H9 (cell line): ENCODE results near the gene ITIH5. TPM values are rescaled to one million over a fixed set of nuclear protein-coding genes. Genes with fewer than 3 reads are reported as not detected.
A peak's percentile ranks its signal among the peaks of the same experiment; 100 is the strongest.

Experiments used
- DNase-seq: peaks from one replicate; pipeline ENCODE4 v3.0.0-alpha.2; 2017
- H2AFZ ChIP-seq: one replicate; pipeline ENCODE4 v1.6.1; 2013; ENCODE audit warnings: mild to moderate bottlenecking, low read length, control low read depth, moderate library complexity
- H2AK5ac ChIP-seq: 2 replicates; pipeline ENCODE4 v1.6.1; 2013; ENCODE audit warnings: low read length, control low read depth, mixed read lengths; ENCODE audit not compliant: insufficient read length
- H2BK120ac ChIP-seq: one replicate; pipeline ENCODE4 v1.6.1; 2013; ENCODE audit warnings: low read depth, mild to moderate bottlenecking, low read length, control low read depth, inconsistent platforms; ENCODE audit not compliant: poor library complexity, severe bottlenecking
- H2BK12ac ChIP-seq: 2 replicates; pipeline ENCODE4 v1.6.1; 2013; ENCODE audit warnings: low read length, control low read depth, mixed read lengths, low read depth; ENCODE audit not compliant: insufficient read length
- H2BK15ac ChIP-seq: 2 replicates; pipeline ENCODE4 v1.6.1; 2013; ENCODE audit warnings: low read depth, low read length, control low read depth
- H2BK20ac ChIP-seq: one replicate; pipeline ENCODE4 v1.6.1; 2013; ENCODE audit warnings: low read depth, mild to moderate bottlenecking, low read length, control low read depth, inconsistent platforms; ENCODE audit not compliant: poor library complexity, severe bottlenecking
- H2BK5ac ChIP-seq: 2 replicates; pipeline ENCODE4 v1.6.1; 2013; ENCODE audit warnings: low read length, control low read depth, mixed read lengths; ENCODE audit not compliant: insufficient read length
- H3K14ac ChIP-seq: 2 replicates; pipeline ENCODE4 v1.6.1; 2013; ENCODE audit warnings: low read length, control low read depth; ENCODE audit not compliant: insufficient read depth
- H3K18ac ChIP-seq: 2 replicates; pipeline ENCODE4 v1.6.1; 2013; ENCODE audit warnings: low read depth, mild to moderate bottlenecking, mixed read lengths, low read length, control low read depth; ENCODE audit not compliant: insufficient read length
- H3K23ac ChIP-seq: 2 replicates; pipeline ENCODE4 v1.6.1; 2013; ENCODE audit warnings: low read length, control low read depth, mixed read lengths, low read depth; ENCODE audit not compliant: insufficient read length
- H3K23me2 ChIP-seq: 2 replicates; pipeline ENCODE4 v1.6.1; 2013; ENCODE audit warnings: low read depth, mild to moderate bottlenecking, mixed read lengths, low read length, control low read depth; ENCODE audit not compliant: insufficient read length, poor library complexity, severe bottlenecking
- H3K27ac ChIP-seq: 2 replicates; pipeline ENCODE4 v1.5.1; 2013; ENCODE audit warnings: low read length, control low read depth, mixed read lengths, low read depth; ENCODE audit not compliant: insufficient read length
- H3K27me3 ChIP-seq: 2 replicates; pipeline ENCODE4 v1.6.1; 2013; ENCODE audit warnings: low read length, control low read depth, inconsistent platforms; ENCODE audit not compliant: insufficient read depth
- H3K4ac ChIP-seq: 2 replicates; pipeline ENCODE4 v1.6.1; 2013; ENCODE audit warnings: low read depth, mild to moderate bottlenecking, control low read depth, inconsistent platforms, low read length, moderate library complexity
- H3K4me1 ChIP-seq: 2 replicates; pipeline ENCODE4 v1.6.1; 2013; ENCODE audit warnings: low read length, control low read depth, inconsistent platforms; ENCODE audit not compliant: insufficient read depth
- H3K4me2 ChIP-seq: 2 replicates; pipeline ENCODE4 v1.6.1; 2013; ENCODE audit warnings: low read length, control low read depth, mixed read lengths; ENCODE audit not compliant: insufficient read length, insufficient read depth
- H3K56ac ChIP-seq: 2 replicates; pipeline ENCODE4 v1.6.1; 2013; ENCODE audit warnings: low read depth, mild to moderate bottlenecking, mixed read lengths, low read length, control low read depth; ENCODE audit not compliant: insufficient read length
- H3K79me1 ChIP-seq: 2 replicates; pipeline ENCODE4 v1.6.1; 2013; ENCODE audit warnings: low read depth, mild to moderate bottlenecking, moderate library complexity, low read length, control low read depth, inconsistent platforms; ENCODE audit not compliant: insufficient read depth, poor library complexity, severe bottlenecking
- H3K79me2 ChIP-seq: 2 replicates; pipeline ENCODE4 v1.6.1; 2013; ENCODE audit warnings: low read length, control low read depth, inconsistent platforms; ENCODE audit not compliant: insufficient read depth
- H3K9ac ChIP-seq: 2 replicates; pipeline ENCODE4 v1.6.1; 2013; ENCODE audit warnings: low read length, control low read depth, mixed read lengths; ENCODE audit not compliant: insufficient read length; ENCODE audit errors: extremely low read depth
- H3K9me3 ChIP-seq: one replicate; pipeline ENCODE4 v1.6.1; 2013; ENCODE audit warnings: low read depth, low read length, inconsistent platforms; ENCODE audit not compliant: control insufficient read depth
- H3T11ph ChIP-seq: one replicate; pipeline ENCODE4 v1.6.1; 2013; ENCODE audit warnings: mild to moderate bottlenecking, low read length, control low read depth, inconsistent platforms
- H4K20me1 ChIP-seq: one replicate; pipeline ENCODE4 v1.6.1; 2013; ENCODE audit not compliant: control insufficient read depth, insufficient read length, insufficient read depth
- H4K5ac ChIP-seq: 2 replicates; pipeline ENCODE4 v1.6.1; 2013; ENCODE audit warnings: low read depth, mild to moderate bottlenecking, mixed read lengths, low read length, control low read depth; ENCODE audit not compliant: insufficient read length
- H4K8ac ChIP-seq: replicated peaks from 2 replicates; pipeline ENCODE4 v1.6.1; 2013; ENCODE audit warnings: low read length, control low read depth, mixed read lengths, low read depth; ENCODE audit not compliant: insufficient read length
- H4K91ac ChIP-seq: 2 replicates; pipeline ENCODE4 v1.6.1; 2013; ENCODE audit warnings: low read depth, mild to moderate bottlenecking, moderate library complexity, mixed read lengths, low read length, control low read depth; ENCODE audit not compliant: insufficient read length
- H3K27ac Mint-ChIP-seq, 3 experiments: 2 replicates in 2 of 3; 3 replicates in 1 of 3; pipeline ENCODE4 v1.8.0; 2020 to 2021; ENCODE audit warnings: mixed read lengths in 3 of 3, mild to moderate bottlenecking in 1 of 3, moderate library complexity in 1 of 3
- H3K27me3 Mint-ChIP-seq: 2 replicates; pipeline ENCODE4 v1.8.0; 2021; ENCODE audit warnings: low read depth, mild to moderate bottlenecking, moderate library complexity, mixed read lengths
- H3K36me3 Mint-ChIP-seq, 3 experiments: 2 replicates in 2 of 3; 3 replicates in 1 of 3; pipeline ENCODE4 v1.8.0; 2020 to 2021; ENCODE audit warnings: low read depth in 3 of 3, mixed read lengths in 3 of 3; ENCODE audit not compliant: insufficient read depth in 1 of 3
- H3K4me1 Mint-ChIP-seq, 2 experiments: 2 replicates each; pipeline ENCODE4 v1.8.0; 2020; ENCODE audit warnings: mixed read lengths in 2 of 2
- H3K4me3 Mint-ChIP-seq, 2 experiments: 2 replicates in 1 of 2; 3 replicates in 1 of 2; pipeline ENCODE4 v1.8.0; 2020 to 2021; ENCODE audit warnings: mild to moderate bottlenecking in 2 of 2, mixed read lengths in 2 of 2, moderate library complexity in 1 of 2
- H3K9me3 Mint-ChIP-seq, 2 experiments: 2 replicates in 1 of 2; 3 replicates in 1 of 2; pipeline ENCODE4 v1.8.0; 2020; ENCODE audit warnings: mild to moderate bottlenecking in 2 of 2, mixed read lengths in 2 of 2, moderate library complexity in 1 of 2
- WGBS: extraction: QIAGEN DNeasy Blood & Tissue Kit; methylation state at CpG from one replicate; pipeline ENCODE4 v1.1.7; 2013; ENCODE audit warnings: missing lambda C conversion rate, low lambda C conversion rate, mixed read lengths; ENCODE audit not compliant: insufficient read length; ENCODE audit errors: extremely low coverage; 5-methylcytosine and 5-hydroxymethylcytosine counted together
- total RNA-seq: library from RNA; stranded (reverse); gene quantifications from 2 replicates; pipeline ENCODE4 v1.2.1, GENCODE V29; 2021
- TF ChIP-seq, protein P1 (sequence below): fragments of 200-600 bp; sonication (generic); conservative IDR thresholded peaks from 3 replicates; pipeline ENCODE4 v1.8.0; 2021; ENCODE audit warnings: antibody characterized with exemption, mild to moderate bottlenecking

Gene ITIH5
- total RNA-seq, 1 experiment from 2014 or later = 1.3 TPM

DNA sequence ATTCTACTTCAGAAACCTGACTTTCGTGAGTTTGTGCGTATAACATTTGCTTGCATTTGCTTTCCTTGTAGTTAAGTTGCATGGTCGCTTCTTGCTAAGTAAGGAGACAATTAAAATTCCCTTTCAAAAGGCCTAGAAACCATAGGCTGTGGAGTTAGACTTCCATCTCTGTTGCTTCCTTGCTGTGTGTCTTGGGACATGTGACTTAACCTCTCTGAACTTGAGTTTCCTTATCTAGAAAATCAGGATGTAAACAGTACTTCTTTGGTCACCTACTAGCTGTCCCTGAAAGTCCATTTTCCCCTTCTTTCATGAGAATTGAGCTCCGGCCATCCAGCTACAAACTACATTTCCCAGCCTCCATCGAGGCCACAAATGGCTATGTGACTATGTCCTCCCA, 89.2 kb downstream of the ITIH5 start:
- Histone ChIP-seq H3K4me1 (peaks cover 5% of the 10 kb centered on the region), H3K9me3 (no peaks in the 10 kb centered on the region), H4K8ac (no peak overlapping the region), H3K56ac (no peak overlapping the region), H2AFZ (no peak overlapping the region), H3K27ac (no peak overlapping the region), H2BK5ac (no peak overlapping the region), H3K23ac (no peak overlapping the region), H4K20me1 (no peaks in the 10 kb centered on the region), H3K4ac (no peak overlapping the region), H2BK20ac (no peak overlapping the region), H3K23me2 (no peaks in the 10 kb centered on the region), H3K18ac (no peak overlapping the region), H3K27me3 (no peaks in the 10 kb centered on the region), H4K91ac (no peak overlapping the region), H2BK12ac (no peak overlapping the region), H2BK120ac (no peak overlapping the region), H4K5ac (no peak overlapping the region), H3K4me2 (no peak overlapping the region), H3K9ac (no peak overlapping the region), H2BK15ac (no peak overlapping the region), H2AK5ac (no peak overlapping the region), H3K79me1 (no peaks in the 10 kb centered on the region), H3K79me2 (no peaks in the 10 kb centered on the region), H3T11ph (no peak overlapping the region), H3K14ac (no peak overlapping the region)
- H3K4me1 Mint-ChIP-seq = peaks cover 4 to 5% of the 10 kb centered on the region in 2 experiments
- no peaks in the 10 kb centered on the region for H3K36me3 Mint-ChIP-seq
- TF ChIP-seq, protein P1, sequence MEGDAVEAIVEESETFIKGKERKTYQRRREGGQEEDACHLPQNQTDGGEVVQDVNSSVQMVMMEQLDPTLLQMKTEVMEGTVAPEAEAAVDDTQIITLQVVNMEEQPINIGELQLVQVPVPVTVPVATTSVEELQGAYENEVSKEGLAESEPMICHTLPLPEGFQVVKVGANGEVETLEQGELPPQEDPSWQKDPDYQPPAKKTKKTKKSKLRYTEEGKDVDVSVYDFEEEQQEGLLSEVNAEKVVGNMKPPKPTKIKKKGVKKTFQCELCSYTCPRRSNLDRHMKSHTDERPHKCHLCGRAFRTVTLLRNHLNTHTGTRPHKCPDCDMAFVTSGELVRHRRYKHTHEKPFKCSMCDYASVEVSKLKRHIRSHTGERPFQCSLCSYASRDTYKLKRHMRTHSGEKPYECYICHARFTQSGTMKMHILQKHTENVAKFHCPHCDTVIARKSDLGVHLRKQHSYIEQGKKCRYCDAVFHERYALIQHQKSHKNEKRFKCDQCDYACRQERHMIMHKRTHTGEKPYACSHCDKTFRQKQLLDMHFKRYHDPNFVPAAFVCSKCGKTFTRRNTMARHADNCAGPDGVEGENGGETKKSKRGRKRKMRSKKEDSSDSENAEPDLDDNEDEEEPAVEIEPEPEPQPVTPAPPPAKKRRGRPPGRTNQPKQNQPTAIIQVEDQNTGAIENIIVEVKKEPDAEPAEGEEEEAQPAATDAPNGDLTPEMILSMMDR = no peak
- DNase-seq = no peak
- no CpG with 5 or more reads among the region's 5 CpGs for whole genome bisulfite sequencing
- H3K27ac Mint-ChIP-seq = 0 out of 7 replicates have a peak overlapping the region, but pooled peaks of 1 of the 3 experiments have one; percentile 46
- H3K27me3 Mint-ChIP-seq = no peaks in the 10 kb centered on the region; the same call in 1 of the 2 replicates
- H3K4me3 Mint-ChIP-seq = no peak overlapping the region
- H3K9me3 Mint-ChIP-seq = no peaks in the 10 kb centered on the region
